Glutamatergic neuron (in vitro differentiated cells): Measurements from ENCODE around the gene NARS2. TPM values are rescaled to one million over a fixed set of nuclear protein-coding genes. Genes with fewer than 3 reads are reported as not detected.

Source experiments
- DNase-seq: peaks from one replicate; pipeline ENCODE4 v3.0.0; 2022
- H3K27ac Mint-ChIP-seq: one replicate; pipeline ENCODE4 v1.8.0; 2020; ENCODE audit warnings: mild to moderate bottlenecking, mixed read lengths, inconsistent platforms; ENCODE audit not compliant: unreplicated experiment
- H3K27me3 Mint-ChIP-seq: one replicate; pipeline ENCODE4 v1.8.0; 2020; ENCODE audit warnings: mild to moderate bottlenecking, moderate library complexity, mixed read lengths, inconsistent platforms; ENCODE audit not compliant: unreplicated experiment
- H3K36me3 Mint-ChIP-seq: one replicate; pipeline ENCODE4 v1.8.0; 2020; ENCODE audit warnings: mild to moderate bottlenecking, mixed read lengths, inconsistent platforms; ENCODE audit not compliant: unreplicated experiment
- H3K4me1 Mint-ChIP-seq: one replicate; pipeline ENCODE4 v1.8.0; 2020; ENCODE audit warnings: mild to moderate bottlenecking, low read depth, mixed read lengths, inconsistent platforms; ENCODE audit not compliant: unreplicated experiment
- H3K4me3 Mint-ChIP-seq: one replicate; pipeline ENCODE4 v1.8.0; 2020; ENCODE audit warnings: mild to moderate bottlenecking, mixed read lengths, inconsistent platforms; ENCODE audit not compliant: unreplicated experiment
- H3K9me3 Mint-ChIP-seq: one replicate; pipeline ENCODE4 v1.8.0; 2020; ENCODE audit warnings: mild to moderate bottlenecking, moderate library complexity, mixed read lengths, inconsistent platforms; ENCODE audit not compliant: unreplicated experiment
- total RNA-seq: library from RNA; stranded (reverse); fragmentation: NEBNext Ultra II Directional; extraction: Animal tissue kit (Norgen Biotek cat#: 25700); gene quantifications from one replicate; pipeline ENCODE4 v1.2.1, GENCODE V29; 2021; ENCODE audit not compliant: unreplicated experiment
- TF ChIP-seq, protein P1 (sequence below): fragments of 200-600 bp; sonication (generic); IDR thresholded peaks from one replicate; pipeline ENCODE4 v1.5.0; 2021; ENCODE audit not compliant: partially characterized antibody, unreplicated experiment

The NARS2 gene
- total RNA-seq, 1 donor from 2014 or later, result 21.1 TPM

DNA sequence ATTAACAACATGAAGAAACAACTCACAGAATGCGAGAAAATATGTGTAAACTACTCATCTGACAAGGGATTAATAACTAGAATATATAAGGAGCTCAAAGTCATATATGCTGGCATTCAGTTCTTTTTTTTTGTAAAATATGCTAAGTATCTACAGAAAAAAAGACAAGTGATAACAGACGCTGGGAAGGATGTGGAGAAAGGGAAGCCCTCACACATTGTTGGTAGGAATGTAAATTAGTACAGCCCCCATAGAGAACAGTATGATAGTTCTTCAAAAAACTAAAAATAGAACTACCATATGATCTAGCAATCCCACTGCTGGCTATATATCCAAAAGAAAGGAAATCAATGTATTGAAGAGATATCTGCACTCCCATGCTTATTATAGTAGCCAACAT, 170.9 kb downstream of the NARS2 start:
- Mint-ChIP-seq H3K4me1 (peaks cover 4% of the 10 kb centered on the region), H3K27ac (no peak overlapping the region), H3K27me3 (no peaks in the 10 kb centered on the region), H3K4me3 (no peak overlapping the region), H3K9me3 (no peaks in the 10 kb centered on the region), H3K36me3 (peaks cover 25% of the 10 kb centered on the region)
- TF ChIP-seq, protein P1, sequence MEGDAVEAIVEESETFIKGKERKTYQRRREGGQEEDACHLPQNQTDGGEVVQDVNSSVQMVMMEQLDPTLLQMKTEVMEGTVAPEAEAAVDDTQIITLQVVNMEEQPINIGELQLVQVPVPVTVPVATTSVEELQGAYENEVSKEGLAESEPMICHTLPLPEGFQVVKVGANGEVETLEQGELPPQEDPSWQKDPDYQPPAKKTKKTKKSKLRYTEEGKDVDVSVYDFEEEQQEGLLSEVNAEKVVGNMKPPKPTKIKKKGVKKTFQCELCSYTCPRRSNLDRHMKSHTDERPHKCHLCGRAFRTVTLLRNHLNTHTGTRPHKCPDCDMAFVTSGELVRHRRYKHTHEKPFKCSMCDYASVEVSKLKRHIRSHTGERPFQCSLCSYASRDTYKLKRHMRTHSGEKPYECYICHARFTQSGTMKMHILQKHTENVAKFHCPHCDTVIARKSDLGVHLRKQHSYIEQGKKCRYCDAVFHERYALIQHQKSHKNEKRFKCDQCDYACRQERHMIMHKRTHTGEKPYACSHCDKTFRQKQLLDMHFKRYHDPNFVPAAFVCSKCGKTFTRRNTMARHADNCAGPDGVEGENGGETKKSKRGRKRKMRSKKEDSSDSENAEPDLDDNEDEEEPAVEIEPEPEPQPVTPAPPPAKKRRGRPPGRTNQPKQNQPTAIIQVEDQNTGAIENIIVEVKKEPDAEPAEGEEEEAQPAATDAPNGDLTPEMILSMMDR, result no peak
- no peak for DNase-seq

- no peaks in the 10 kb centered on the region for H3K27me3 Mint-ChIP-seq
- H3K36me3 Mint-ChIP-seq, result peaks cover 18% of the 10 kb centered on the region
- peaks cover 4% of the 10 kb centered on the region for H3K4me1 Mint-ChIP-seq
- no peaks in the 10 kb centered on the region for H3K9me3 Mint-ChIP-seq
- no peak for DNase-seq
- no peak overlapping the region for H3K27ac Mint-ChIP-seq
- no peak overlapping the region for H3K4me3 Mint-ChIP-seq
- TF ChIP-seq, protein P1, result no peak
Observed at GRCh38 chr11:78402847-78403246, 171.8 kb downstream of the NARS2 start.

- Mint-ChIP-seq H3K27me3 (no peaks in the 10 kb centered on the region), H3K36me3 (no peaks in the 10 kb centered on the region), H3K4me1 (peaks cover 4% of the 10 kb centered on the region), H3K4me3 (no peak overlapping the region), H3K27ac (no peak overlapping the region), H3K9me3 (no peaks in the 10 kb centered on the region)
- TF ChIP-seq, protein P1, result no peak
- DNase-seq, result no peak
Observed at GRCh38 chr11:78400702-78401101, 174.0 kb downstream of the NARS2 start.

DNA sequence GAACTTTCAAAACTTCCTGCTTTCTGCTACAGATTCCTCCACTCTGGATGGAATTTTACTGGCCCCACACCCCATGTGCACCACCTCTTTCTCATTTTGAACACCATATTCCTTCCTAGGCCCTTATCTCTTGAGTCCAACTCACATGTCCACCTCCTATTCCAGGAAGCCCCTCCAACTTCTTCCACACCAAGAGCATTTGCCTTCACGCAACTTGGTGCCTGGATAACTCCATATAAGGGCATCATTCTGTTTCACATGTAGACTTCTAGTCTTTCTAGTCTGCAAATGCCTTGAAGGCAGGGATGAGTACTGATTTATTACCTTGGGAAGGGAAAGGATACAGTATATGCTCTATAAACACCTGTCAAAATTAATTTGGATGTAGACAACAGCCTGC, 174.5 kb downstream of the NARS2 start:
- no peak for DNase-seq
- Mint-ChIP-seq H3K27ac (no peak overlapping the region), H3K4me3 (no peak overlapping the region), H3K4me1 (peaks cover 4% of the 10 kb centered on the region), H3K36me3 (no peaks in the 10 kb centered on the region), H3K9me3 (no peaks in the 10 kb centered on the region), H3K27me3 (no peaks in the 10 kb centered on the region)
- TF ChIP-seq, protein P1, result no peak

GRCh38 chr11:78399136-78399535, 175.5 kb downstream of the NARS2 start:
- H3K4me3 Mint-ChIP-seq, result no peak overlapping the region
- H3K9me3 Mint-ChIP-seq, result peaks cover 3% of the 10 kb centered on the region
- TF ChIP-seq, protein P1, result no peak
- no peaks in the 10 kb centered on the region for H3K4me1 Mint-ChIP-seq
- H3K27me3 Mint-ChIP-seq, result no peaks in the 10 kb centered on the region
- H3K27ac Mint-ChIP-seq, result no peak overlapping the region
- no peak for DNase-seq
- no peaks in the 10 kb centered on the region for H3K36me3 Mint-ChIP-seq
